Measurements from ENCODE around the gene DMAP1. TPM values are rescaled to one million over a fixed set of nuclear protein-coding genes. Genes with fewer than 3 reads are reported as not detected.

DMAP1 gene
- total and polyA plus RNA-seq, 7 donors, result 23.6 to 67.0 (median 35.3) TPM

DNA sequence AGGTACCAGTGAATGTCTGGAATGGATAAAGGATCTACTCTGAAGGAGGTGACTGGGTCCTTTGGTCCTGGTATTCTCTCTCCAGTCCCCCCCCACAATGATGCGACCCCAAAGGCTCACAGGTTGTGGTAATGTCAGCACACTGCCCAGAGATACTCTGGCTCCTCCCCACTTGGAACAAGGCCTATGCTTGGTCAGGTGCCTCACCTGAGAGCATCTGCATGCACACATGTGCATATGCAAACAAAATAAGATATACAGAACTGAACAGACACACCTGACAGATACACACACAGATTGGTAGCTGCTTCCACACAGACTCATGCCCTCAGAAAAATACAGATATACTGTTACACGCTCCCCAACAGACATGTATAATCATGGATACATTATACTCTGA lies 33.5 kb downstream of the DMAP1 start:
- Histone ChIP-seq H3K27me3 (no peaks in the 10 kb centered on the region), H3K4me3 (no peak overlapping the region), H3K36me3 (peaks cover 0 to 19% (median 4%) of the 10 kb centered on the region in 4 donors), H3K4me1 (no peaks in the 10 kb centered on the region), H3K27ac (no peak overlapping the region), H3K9me3 (no peaks in the 10 kb centered on the region)
- 61 to 87% methylated on average over 2 of the region's 2 CpGs for WGBS, 2 donors
- TF ChIP-seq POLR2A (IDR thresholded peaks at IDR 0.05), result no peak
- TF ChIP-seq, protein P1, sequence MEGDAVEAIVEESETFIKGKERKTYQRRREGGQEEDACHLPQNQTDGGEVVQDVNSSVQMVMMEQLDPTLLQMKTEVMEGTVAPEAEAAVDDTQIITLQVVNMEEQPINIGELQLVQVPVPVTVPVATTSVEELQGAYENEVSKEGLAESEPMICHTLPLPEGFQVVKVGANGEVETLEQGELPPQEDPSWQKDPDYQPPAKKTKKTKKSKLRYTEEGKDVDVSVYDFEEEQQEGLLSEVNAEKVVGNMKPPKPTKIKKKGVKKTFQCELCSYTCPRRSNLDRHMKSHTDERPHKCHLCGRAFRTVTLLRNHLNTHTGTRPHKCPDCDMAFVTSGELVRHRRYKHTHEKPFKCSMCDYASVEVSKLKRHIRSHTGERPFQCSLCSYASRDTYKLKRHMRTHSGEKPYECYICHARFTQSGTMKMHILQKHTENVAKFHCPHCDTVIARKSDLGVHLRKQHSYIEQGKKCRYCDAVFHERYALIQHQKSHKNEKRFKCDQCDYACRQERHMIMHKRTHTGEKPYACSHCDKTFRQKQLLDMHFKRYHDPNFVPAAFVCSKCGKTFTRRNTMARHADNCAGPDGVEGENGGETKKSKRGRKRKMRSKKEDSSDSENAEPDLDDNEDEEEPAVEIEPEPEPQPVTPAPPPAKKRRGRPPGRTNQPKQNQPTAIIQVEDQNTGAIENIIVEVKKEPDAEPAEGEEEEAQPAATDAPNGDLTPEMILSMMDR (IDR thresholded peaks at IDR 0.05), result no peak
- no peak for TF ChIP-seq POLR2AphosphoS5 (IDR thresholded peaks at IDR 0.05)
- no peak for TF ChIP-seq EP300 (IDR thresholded peaks at IDR 0.05)
- intact Hi-C loops (cut with DNase I), result no loop called here
- DNase-seq, result no peak

DNA sequence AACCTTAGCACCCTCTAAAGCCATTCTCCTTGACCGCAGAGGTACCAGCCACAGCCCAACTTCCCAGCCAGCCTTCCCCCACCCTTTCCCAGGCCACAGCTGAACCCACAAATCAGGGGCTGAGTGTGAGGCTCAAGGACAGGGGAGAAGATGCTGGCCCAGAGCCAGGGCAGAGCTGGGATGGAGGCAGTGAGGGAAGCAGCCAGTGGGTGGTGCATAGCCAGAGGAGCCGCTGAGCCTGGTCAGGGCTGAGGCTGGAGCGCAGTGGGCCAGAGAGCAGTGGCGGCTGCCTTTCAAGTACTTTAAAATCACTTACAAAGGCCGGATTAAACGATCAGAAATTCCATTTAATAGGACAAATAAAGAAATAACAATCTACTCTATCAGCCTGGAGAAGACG lies 36.3 kb downstream of the DMAP1 start:
- DNase-seq, result peak; percentile 71
- H3K27ac ChIP-seq, result no peak overlapping the region
- intact Hi-C loops (cut with DNase I), result no loop called here
- H3K4me1 ChIP-seq, result no peaks in the 10 kb centered on the region
- H3K4me3 ChIP-seq, result no peak overlapping the region
- WGBS, 2 donors, result 79 to 90% methylated on average over 7 of the region's 7 CpGs
- H3K36me3 ChIP-seq, result peaks cover 0 to 20% (median 4%) of the 10 kb centered on the region in 4 donors
- no peaks in the 10 kb centered on the region for H3K27me3 ChIP-seq
- H3K9me3 ChIP-seq, result no peaks in the 10 kb centered on the region
- no peak for TF ChIP-seq POLR2AphosphoS5 (IDR thresholded peaks at IDR 0.05)
- TF ChIP-seq POLR2A (IDR thresholded peaks at IDR 0.05), result no peak
- TF ChIP-seq EP300 (IDR thresholded peaks at IDR 0.05), result no peak
- TF ChIP-seq, protein P1 (IDR thresholded peaks at IDR 0.05), result no peak

DNA sequence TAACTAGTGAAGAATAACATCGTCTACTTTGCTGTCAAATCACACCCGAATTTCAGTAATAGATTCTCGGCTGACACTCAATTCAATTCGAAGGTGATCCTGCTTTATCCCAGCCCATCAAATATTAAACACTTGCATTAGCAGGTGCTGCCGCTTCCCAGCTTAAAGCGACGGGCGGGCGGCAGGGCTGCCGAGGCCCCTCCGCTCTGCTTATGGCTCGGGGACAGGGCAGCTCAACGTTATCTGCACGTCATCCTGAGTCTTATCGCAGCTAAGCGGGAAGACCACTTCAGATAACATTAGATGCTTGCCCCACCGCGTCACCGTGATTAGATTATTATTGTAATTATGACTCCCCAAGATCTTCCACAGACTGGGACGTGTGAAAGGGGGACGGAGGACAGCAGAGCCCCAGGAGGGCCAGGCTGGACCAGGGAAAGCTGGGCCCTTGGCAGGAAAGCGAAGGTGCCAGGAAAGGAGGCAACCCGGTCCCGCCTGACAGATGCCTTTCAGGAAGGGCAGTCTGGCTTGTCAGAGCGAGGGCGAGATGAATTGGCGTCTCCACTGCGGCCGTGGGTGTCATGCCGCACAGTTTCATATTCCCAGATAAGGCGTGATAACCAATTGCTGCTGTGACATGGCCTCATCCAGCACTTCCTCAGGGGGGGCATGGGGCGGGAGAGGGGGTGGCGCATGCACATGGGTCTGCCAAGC lies 37.0 kb downstream of the DMAP1 start:
- Histone ChIP-seq H3K4me3 (no peak overlapping the region), H3K27ac (no peak overlapping the region), H3K9me3 (no peaks in the 10 kb centered on the region), H3K36me3 (peaks cover 0 to 20% (median 4%) of the 10 kb centered on the region in 4 donors), H3K4me1 (no peaks in the 10 kb centered on the region), H3K27me3 (no peaks in the 10 kb centered on the region)
- WGBS, 2 donors, result 95% methylated on average over 33 of the region's 33 CpGs
- intact Hi-C loops (cut with DNase I), result no loop called here
- TF ChIP-seq POLR2AphosphoS5 (IDR thresholded peaks at IDR 0.05) (no peak), EP300 (IDR thresholded peaks at IDR 0.05) (no peak), POLR2A (IDR thresholded peaks at IDR 0.05) (no peak)
- TF ChIP-seq, protein P1 (IDR thresholded peaks at IDR 0.05), result no peak
- DNase-seq, result no peak

DNA sequence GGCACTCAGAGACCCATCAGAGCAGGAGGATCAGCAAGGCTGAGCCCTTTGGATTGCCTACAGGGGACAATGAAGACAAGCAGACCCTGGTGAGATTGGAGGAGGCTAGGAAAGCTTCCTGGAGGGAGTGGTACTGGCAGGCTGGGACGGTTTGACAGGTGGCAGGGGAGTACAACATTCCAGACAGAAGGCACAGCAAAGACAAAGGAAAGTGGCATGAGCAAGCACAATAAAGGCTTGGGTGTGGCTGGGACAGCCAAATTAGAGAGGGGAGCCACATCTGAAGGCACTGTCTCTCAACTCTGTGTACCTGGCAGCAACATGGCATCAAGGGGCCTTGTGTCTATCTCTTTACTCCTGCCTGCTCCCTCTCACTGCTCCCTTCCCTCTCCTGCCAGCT lies 38.2 kb downstream of the DMAP1 start:
- no peak overlapping the region for H3K4me3 ChIP-seq
- no peaks in the 10 kb centered on the region for H3K4me1 ChIP-seq
- TF ChIP-seq EP300 (IDR thresholded peaks at IDR 0.05) (no peak), POLR2A (IDR thresholded peaks at IDR 0.05) (no peak), POLR2AphosphoS5 (IDR thresholded peaks at IDR 0.05) (no peak)
- TF ChIP-seq, protein P1 (IDR thresholded peaks at IDR 0.05), result no peak
- 20 to 65% methylated on average over 1 of the region's 1 CpG for WGBS, 2 donors
- H3K9me3 ChIP-seq, result no peaks in the 10 kb centered on the region
- no peak overlapping the region for H3K27ac ChIP-seq
- DNase-seq, result no peak
- intact Hi-C loops (cut with DNase I), result no loop called here
- no peaks in the 10 kb centered on the region for H3K27me3 ChIP-seq
- peaks cover 0 to 24% (median 4%) of the 10 kb centered on the region in 4 donors for H3K36me3 ChIP-seq
